Activated T-helper 1 cell treated with anti-CD3 and anti-CD28 coated beads, Interleukin-2, amount 50 U/mL, for 16 hours (primary cell): ENCODE results near the gene PHF11.
"Not testable (repeated sequence)": the region's sequence is repeated elsewhere in the genome, so short reads cannot be mapped to it uniquely, and the experiment has no call there.

ENCODE experiments used
- DNase-seq, 2 donors: peaks; one replicate each; pipeline ENCODE4 v3.0.0-alpha.2; 2020; ENCODE audit warnings: low read depth in 1 of 2, low spot score in 1 of 2

The PHF11 gene

DNA sequence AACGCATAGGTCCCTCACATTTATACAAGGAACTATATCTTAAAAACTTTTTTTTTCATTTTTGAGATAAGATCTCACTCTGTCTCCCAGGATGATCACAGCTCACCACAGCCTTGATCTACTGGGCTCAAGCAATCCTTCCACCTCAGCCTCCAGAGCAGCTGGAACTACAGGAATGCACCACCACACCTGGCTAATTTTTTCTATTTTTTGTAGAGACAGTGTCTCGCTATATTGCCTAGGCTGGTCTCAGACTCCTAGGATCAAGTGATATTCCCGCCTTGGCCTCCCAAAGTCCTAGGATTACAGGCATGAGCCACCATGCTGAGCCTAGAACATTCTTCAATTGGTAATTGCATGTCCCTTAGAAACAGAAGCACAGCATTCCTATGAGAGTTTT, 47.9 kb downstream of the PHF11 start:
- DNase-seq = no peak

DNA sequence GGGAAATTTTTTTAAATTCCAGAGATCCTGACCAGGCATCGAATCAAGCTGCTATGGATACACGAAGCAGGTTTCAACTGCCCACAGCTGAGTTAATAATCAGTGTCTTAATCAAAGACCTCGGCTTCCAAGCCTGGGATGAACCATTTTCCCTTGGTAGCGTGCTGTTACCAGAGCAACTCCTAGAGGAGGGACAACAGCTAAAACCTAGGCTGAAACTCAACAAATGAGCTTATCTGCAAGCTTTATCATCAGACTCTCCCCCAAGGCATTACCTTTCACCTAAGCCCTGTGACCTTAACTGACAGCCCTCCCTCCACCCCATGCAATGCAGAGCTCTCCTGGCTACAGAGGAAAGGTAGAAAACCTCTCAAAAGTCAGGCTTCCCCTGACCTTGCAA, 49.9 kb downstream of the PHF11 start:
- DNase-seq = no peak

DNA sequence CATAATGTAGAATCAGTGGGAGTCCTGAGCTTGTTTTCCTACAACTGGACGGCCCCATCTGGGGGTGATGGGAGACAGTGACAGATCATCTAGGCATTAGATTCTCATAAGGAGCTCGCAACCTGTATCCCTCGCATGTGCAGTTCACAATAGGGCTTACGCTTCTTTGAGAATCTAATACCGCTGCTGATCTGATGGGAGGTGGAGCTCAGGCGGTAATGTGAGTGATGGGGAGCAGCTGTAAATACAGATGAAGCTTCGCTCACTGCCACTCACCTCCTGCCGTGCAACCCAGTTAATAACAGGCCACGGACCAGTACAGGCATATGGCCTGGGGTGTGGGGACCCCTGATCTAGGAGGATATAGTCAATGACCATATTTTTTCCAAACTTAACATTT, 50.8 kb downstream of the PHF11 start:
- DNase-seq = no peak

DNA sequence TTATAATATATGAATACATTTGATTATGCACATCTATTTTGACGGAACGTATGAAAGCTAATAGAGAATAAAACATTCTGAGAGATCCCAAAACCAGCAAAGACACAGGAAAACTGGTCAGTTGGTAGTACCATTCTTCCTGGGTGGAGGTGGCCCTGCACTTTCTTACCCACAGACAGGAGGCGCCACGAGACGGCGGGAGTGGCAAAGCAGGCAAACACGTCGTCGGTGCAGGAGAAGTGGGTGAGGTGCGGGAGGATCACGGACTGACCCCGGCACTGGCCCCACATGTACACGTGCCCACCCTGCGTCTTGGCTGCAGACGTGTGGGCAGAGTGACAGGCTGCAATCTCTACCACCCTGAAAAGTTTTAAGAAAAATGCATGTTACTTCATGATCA, 53.5 kb downstream of the PHF11 start:
- DNase-seq = no peak

GRCh38 chr13:49550942-49551644, 55.3 kb downstream of the PHF11 start:
- no peak for DNase-seq

GRCh38 chr13:49553888-49554287, 58.1 kb downstream of the PHF11 start:
- DNase-seq = no peak

GRCh38 chr13:49554387-49554786, 58.6 kb downstream of the PHF11 start:
- DNase-seq = no peak

- no peak for DNase-seq
Observed at GRCh38 chr13:49559006-49559405, 63.3 kb downstream of the PHF11 start.

DNA sequence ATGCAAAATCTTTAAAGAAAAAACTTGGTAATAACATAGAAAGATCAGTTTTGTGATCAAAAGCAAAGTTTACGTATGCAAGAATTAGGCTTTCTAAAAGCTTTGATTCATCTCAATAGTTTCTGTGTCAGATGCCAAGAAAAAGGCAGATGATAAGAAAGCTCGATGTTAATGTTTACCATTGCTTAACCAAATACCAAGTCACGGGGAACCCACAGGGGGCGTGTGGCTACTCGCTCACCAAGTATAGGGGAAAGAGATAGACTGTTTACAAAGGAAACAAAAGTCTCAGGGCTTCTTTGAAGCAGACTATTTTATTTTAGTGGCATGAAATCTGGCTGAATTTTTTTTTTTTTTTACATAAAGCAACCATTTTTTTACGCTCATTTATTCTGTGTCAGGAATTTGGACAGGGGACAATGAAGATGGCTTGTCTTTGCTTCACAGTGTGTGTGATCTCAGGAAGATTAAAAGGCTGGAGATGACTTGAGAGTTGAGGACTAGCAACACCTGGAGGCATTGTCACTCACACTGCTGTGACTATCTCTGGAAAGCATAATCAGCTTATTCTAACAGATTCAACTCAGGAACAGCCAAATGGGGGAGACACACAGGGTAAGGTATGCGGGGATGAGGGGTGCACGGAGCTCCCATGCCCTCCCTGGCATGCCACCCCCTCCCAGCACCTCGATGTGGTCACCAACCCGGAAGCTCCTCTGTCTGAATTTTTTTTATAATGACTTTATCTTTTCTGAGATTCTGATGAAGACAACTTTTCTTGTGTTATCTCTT, 64.7 kb downstream of the PHF11 start:
- no peak for DNase-seq

DNA sequence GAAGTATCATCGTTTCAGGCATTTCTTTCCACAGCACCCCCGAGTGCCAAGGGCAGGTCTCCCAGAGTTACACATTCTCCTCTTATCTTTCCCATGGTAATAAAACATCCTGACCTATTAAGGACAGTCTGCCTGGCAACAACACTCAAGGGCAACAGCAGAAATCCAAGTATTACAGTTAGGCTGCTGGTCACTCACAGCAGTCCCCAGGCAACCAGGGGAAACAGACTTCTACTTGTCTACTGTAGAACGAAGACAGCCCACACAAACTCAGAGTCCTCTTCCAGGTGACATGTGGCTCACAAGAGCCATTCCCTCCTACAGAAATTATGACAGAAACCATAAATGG, 65.3 kb downstream of the PHF11 start:
- DNase-seq = no peak

GRCh38 chr13:49563516-49563915, 67.8 kb downstream of the PHF11 start:
- no peak for DNase-seq

- not testable (repeated sequence) for DNase-seq
Observed at GRCh38 chr13:49565461-49565860, 69.7 kb downstream of the PHF11 start.

- no peak for DNase-seq
Observed at GRCh38 chr13:49566461-49566860, 70.7 kb downstream of the PHF11 start.

- no peak for DNase-seq
Observed at GRCh38 chr13:49567491-49567890, 71.7 kb downstream of the PHF11 start.

DNA sequence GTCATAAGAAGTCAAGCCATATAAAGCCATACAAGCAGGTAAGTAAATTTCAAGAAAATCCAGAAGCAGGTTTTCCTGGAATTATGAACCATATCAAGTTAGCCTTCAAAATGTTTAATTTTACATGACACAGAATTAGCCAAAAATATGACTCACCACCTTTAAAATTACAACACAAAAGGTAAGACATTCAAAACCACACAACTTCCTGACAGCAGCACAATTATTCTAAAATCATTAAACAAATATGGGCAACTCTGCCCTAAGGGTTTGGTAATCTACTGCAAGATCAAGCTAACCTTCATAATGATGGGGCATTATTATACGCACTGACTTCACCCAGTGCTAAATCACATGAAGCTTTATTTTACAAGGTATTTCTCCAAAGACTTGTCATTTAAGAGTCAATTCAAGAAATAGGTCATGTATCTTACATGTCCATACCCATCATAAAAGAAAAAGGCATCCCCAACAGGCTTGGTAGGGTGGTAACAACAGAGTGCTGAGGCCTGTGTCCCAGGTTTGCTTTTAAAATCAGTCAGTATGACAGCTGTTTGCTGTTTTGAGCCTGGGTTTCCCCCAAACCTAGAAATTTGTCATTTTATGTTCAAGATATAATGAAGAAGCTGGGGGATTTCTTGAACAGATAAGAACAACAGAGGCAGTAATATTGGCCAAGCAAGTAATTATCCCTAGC, 74.4 kb downstream of the PHF11 start:
- no peak for DNase-seq

DNA sequence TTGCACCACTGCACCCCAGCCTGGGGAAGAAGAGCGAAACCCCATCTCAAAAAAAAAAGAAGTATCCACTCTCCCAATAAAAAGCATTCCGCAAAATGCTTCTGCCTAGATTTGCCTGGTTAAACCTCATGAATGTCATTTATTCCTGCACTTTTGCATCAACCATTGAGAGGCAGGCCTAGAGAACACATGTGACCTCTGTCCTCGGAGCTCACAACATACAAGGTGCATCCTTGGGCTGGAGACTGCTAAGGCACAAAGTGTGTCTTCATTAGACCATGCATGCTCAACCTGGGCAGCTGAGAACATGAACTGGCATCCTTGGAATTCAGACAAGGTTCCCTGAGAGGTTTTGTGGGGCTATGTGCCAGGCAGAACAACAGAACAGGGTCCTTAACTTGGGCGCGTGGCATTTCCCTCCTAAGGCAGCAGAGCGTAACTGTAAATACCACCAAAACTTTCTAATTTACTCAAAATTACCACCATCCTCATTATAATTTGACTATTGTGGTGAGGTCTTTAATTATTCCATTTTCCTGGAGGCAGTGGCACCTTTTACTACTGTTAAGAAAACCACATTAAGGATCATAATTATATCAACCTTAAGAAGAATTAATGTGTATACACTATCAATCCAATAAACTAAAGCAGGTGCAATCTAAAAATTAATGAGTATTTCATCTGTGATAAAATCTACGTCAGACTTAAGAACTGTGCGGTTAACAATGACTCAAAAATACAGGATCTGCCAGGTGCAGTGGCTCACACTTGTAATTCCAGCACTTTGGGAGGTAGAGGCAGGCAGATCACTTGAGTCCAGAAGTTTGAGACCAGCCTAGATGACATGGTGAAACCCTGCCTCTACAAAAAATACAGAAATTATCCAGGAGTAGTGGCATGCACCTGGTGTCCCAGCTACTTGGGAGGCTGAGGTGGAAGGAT, 75.8 kb downstream of the PHF11 start:
- no peak for DNase-seq
